B cell (primary cell): ENCODE data around the gene PBX1. TPM values are rescaled to one million over a fixed set of nuclear protein-coding genes. Genes with fewer than 3 reads are reported as not detected.

ENCODE experiments used
- ATAC-seq: fragments of 200-7000 bp; cut with Tn5 transposase; one replicate; pipeline ENCODE4 v1.10.0; 2021; ENCODE audit warnings: low read depth, mild to moderate bottlenecking, moderate number of reproducible peaks, moderate library complexity
- CTCF ChIA-PET: fragments of 350-600 bp; sonication (Branson Sonifier 250); formaldehyde crosslinking; loops from one replicate; lab custom pipeline; 2021; ENCODE audit warnings: antibody characterized with exemption, inconsistent platforms; lab: Charles Lee
- POLR2A ChIA-PET: fragments of 350-600 bp; sonication (Branson Sonifier 250); formaldehyde crosslinking; loops from one replicate; lab custom pipeline; 2021; ENCODE audit warnings: antibody characterized with exemption; lab: Charles Lee
- DNase-seq: peaks from one replicate; pipeline ENCODE4 v3.0.0; 2013
- H2AFZ ChIP-seq: 2 replicates; pipeline ENCODE4 v1.6.1; 2012; ENCODE audit warnings: mild to moderate bottlenecking, low read depth, low read length; ENCODE audit not compliant: insufficient read depth, poor library complexity, severe bottlenecking
- H3K27ac ChIP-seq, 2 donors: 1 replicate in 1 of 2; 2 replicates in 1 of 2; pipeline ENCODE4 v1.5.1; 2012 to 2013; ENCODE audit warnings: low read length in 2 of 2, mild to moderate bottlenecking in 2 of 2, moderate library complexity in 1 of 2
- H3K27me3 ChIP-seq, 4 experiments: fragments of 200-600 bp in 1 of 4; sonication (generic) in 1 of 4; replicated peaks in 1 of 4; 1 replicate in 2 of 4; 2 replicates in 2 of 4; pipeline versions ENCODE4 v1.6.1 to v1.7.0; 2013 to 2016; ENCODE audit warnings: low read length in 3 of 4, mild to moderate bottlenecking in 2 of 4, mixed read lengths in 1 of 4, moderate library complexity in 1 of 4; ENCODE audit not compliant: insufficient read depth in 4 of 4, control insufficient read depth in 3 of 4; ENCODE audit errors: control extremely low read depth in 1 of 4
- H3K36me3 ChIP-seq, 2 experiments: replicated peaks in 1 of 2; 1 replicate in 1 of 2; 2 replicates in 1 of 2; pipeline versions ENCODE4 v1.6.1 to v1.7.1; 2013; ENCODE audit warnings: low read length in 1 of 2; ENCODE audit not compliant: insufficient read depth in 2 of 2, control insufficient read depth in 1 of 2; ENCODE audit errors: control extremely low read depth in 1 of 2, extremely low read depth in 1 of 2
- H3K4me1 ChIP-seq, 2 donors: fragments of 200-600 bp in 1 of 2; sonication (generic) in 1 of 2; 1 replicate in 1 of 2; 2 replicates in 1 of 2; pipeline versions ENCODE4 v1.5.1 to v1.6.1; 2013 to 2017; ENCODE audit warnings: low read length in 2 of 2; ENCODE audit not compliant: control insufficient read depth in 2 of 2, insufficient read depth in 2 of 2
- H3K4me2 ChIP-seq: replicated peaks from 2 replicates; pipeline ENCODE3; 2012; ENCODE audit warnings: mild to moderate bottlenecking, low read depth, low read length; ENCODE audit not compliant: poor library complexity, severe bottlenecking
- H3K4me3 ChIP-seq, 5 experiments: fragments of 200-600 bp in 1 of 5; sonication (generic) in 1 of 5; 1 replicate in 3 of 5; 2 replicates in 2 of 5; pipeline versions ENCODE4 v1.5.1 to v1.7.0; 2011 to 2016; ENCODE audit warnings: low read length in 4 of 5, mild to moderate bottlenecking in 4 of 5, low read depth in 2 of 5, control low read depth in 1 of 5, moderate library complexity in 1 of 5; ENCODE audit not compliant: insufficient read depth in 1 of 5; ENCODE audit errors: control extremely low read depth in 1 of 5, extremely low read depth in 1 of 5
- H3K79me2 ChIP-seq: fragments of 200-600 bp; sonication (generic); one replicate; pipeline ENCODE4 v1.6.0; 2016; ENCODE audit warnings: low read length; ENCODE audit not compliant: control insufficient read depth, insufficient read depth
- H3K9ac ChIP-seq: fragments of 200-600 bp; sonication (generic); 2 replicates; pipeline ENCODE4 v1.6.1; 2017; ENCODE audit warnings: mild to moderate bottlenecking, low read length, moderate library complexity
- H3K9me3 ChIP-seq, 3 donors: one replicate each; pipeline versions ENCODE4 v1.6.1 to v1.7.1; 2013; ENCODE audit warnings: low read length in 2 of 3; ENCODE audit not compliant: control insufficient read depth in 2 of 3, insufficient read depth in 1 of 3; ENCODE audit errors: control extremely low read depth in 1 of 3
- H4K20me1 ChIP-seq: 2 replicates; pipeline ENCODE4 v1.6.0; 2012; ENCODE audit warnings: mild to moderate bottlenecking, low read length; ENCODE audit not compliant: insufficient read depth, control insufficient read depth, poor library complexity, severe bottlenecking
- H3K27ac Mint-ChIP-seq: one replicate; pipeline ENCODE4 v1.8.0; 2021; ENCODE audit warnings: mixed read lengths
- H3K27me3 Mint-ChIP-seq: one replicate; pipeline ENCODE4 v1.8.0; 2021; ENCODE audit warnings: mixed read lengths
- H3K4me1 Mint-ChIP-seq: one replicate; pipeline ENCODE4 v1.8.0; 2021; ENCODE audit warnings: mixed read lengths
- H3K4me3 Mint-ChIP-seq: one replicate; pipeline ENCODE4 v1.8.0; 2021; ENCODE audit warnings: mixed read lengths
- H3K9me3 Mint-ChIP-seq: one replicate; pipeline ENCODE4 v1.8.0; 2022; ENCODE audit warnings: mixed read lengths; ENCODE audit not compliant: insufficient read depth
- CTCF ChIP-seq: fragments of 200-600 bp; IDR thresholded peaks from one replicate; pipeline ENCODE4 v1.8.0; 2022; ENCODE audit warnings: antibody characterized with exemption, mild to moderate bottlenecking
- EZH2 ChIP-seq: IDR thresholded peaks from 2 replicates; pipeline ENCODE4 v1.6.1; 2012; ENCODE audit warnings: borderline replicate concordance, low read depth, mild to moderate bottlenecking, moderate library complexity, low read length; ENCODE audit not compliant: insufficient read depth, poor library complexity, severe bottlenecking
- WGBS: methylation state at CpG from one replicate; pipeline ENCODE4 v1.1.5; 2013; ENCODE audit warnings: missing lambda C conversion rate; ENCODE audit not compliant: insufficient coverage; 5-methylcytosine and 5-hydroxymethylcytosine counted together
- intact Hi-C: fragments of 100-400 bp; cut with micrococcal nuclease; formaldehyde crosslinking; loops from one replicate; pipeline ENCODE4 v1.10.0; 2022
- polyA plus RNA-seq: library from polyadenylated mRNA; depleted of rRNA; stranded (reverse); fragments of >200 nt; gene quantifications from 2 replicates; pipeline ENCODE4 v1.2.3, GENCODE V29; 2012
- total RNA-seq, 2 donors: library from RNA; stranded (reverse); fragments of 120-200 nt in 1 of 2; gene quantifications; 1 replicate in 1 of 2; 2 replicates in 1 of 2; pipeline versions ENCODE4 v1.2.3 to v1.2.4, GENCODE V29; 2013 to 2022

Gene PBX1
- total and polyA plus RNA-seq, 2 donors (not counting 1 experiment from before 2014, with no cell fraction given) = 0.32 TPM; not detected in 1

- Histone ChIP-seq H3K4me1 (no peaks in the 10 kb centered on the region), H3K9ac (no peak overlapping the region), H3K79me2 (no peaks in the 10 kb centered on the region), H3K4me2 (no peak overlapping the region), H3K4me3 (no peak overlapping the region), H3K9me3 (no peaks in the 10 kb centered on the region), H4K20me1 (no peaks in the 10 kb centered on the region), H3K36me3 (no peaks in the 10 kb centered on the region), H3K27me3 (no peaks in the 10 kb centered on the region), H3K27ac (no peak overlapping the region), H2AFZ (no peak overlapping the region)
- Mint-ChIP-seq H3K4me3 (no peak overlapping the region), H3K9me3 (no peaks in the 10 kb centered on the region), H3K27ac (no peak overlapping the region), H3K4me1 (no peaks in the 10 kb centered on the region), H3K27me3 (no peaks in the 10 kb centered on the region)
- 94% methylated on average over 6 of the region's 7 CpGs for WGBS
- POLR2A ChIA-PET = no interaction called here
- CTCF ChIA-PET = no interaction called here
- intact Hi-C loops = no loop called here
- ATAC-seq = no peak
- DNase-seq = no peak
- TF ChIP-seq EZH2 = no peak
- TF ChIP-seq CTCF = no peak
Measured at GRCh38 chr1:164633997-164634396, 75.0 kb downstream of the PBX1 start.

- Histone ChIP-seq H2AFZ (no peak overlapping the region), H3K4me3 (no peak overlapping the region), H3K9me3 (no peaks in the 10 kb centered on the region), H3K9ac (no peak overlapping the region), H3K27ac (no peak overlapping the region), H4K20me1 (no peaks in the 10 kb centered on the region), H3K36me3 (no peaks in the 10 kb centered on the region), H3K4me1 (no peaks in the 10 kb centered on the region), H3K79me2 (no peaks in the 10 kb centered on the region), H3K4me2 (no peak overlapping the region), H3K27me3 (no peaks in the 10 kb centered on the region)
- WGBS = 96% methylated on average over 7 of the region's 22 CpGs
- Mint-ChIP-seq H3K4me1 (no peaks in the 10 kb centered on the region), H3K9me3 (no peaks in the 10 kb centered on the region), H3K27me3 (no peaks in the 10 kb centered on the region), H3K4me3 (no peak overlapping the region), H3K27ac (no peak overlapping the region)
- intact Hi-C loops = no loop called here
- POLR2A ChIA-PET = no interaction called here
- DNase-seq (no peak), ATAC-seq (no peak)
- CTCF ChIA-PET = no interaction called here
- TF ChIP-seq CTCF = no peak
- TF ChIP-seq EZH2 = no peak
Measured at GRCh38 chr1:164635059-164635802, 76.2 kb downstream of the PBX1 start.
